RWPE2 (cell line): ENCODE measurements around the gene PTH2.

Experiments used
- ATAC-seq: fragments of 200-7000 bp; cut with Tn5 transposase; 3 replicates; pipeline ENCODE4 v1.9.1; 2021; ENCODE audit warnings: low read depth
- DNase-seq: peaks from one replicate; pipeline ENCODE4 v3.0.0-alpha.2; 2020; ENCODE audit warnings: low spot score
- H3K27ac ChIP-seq: fragments of 450-650 bp; 2 replicates; pipeline ENCODE4 v1.5.1; 2017; ENCODE audit warnings: mild to moderate bottlenecking; ENCODE audit not compliant: poor library complexity, severe bottlenecking
- H3K27me3 ChIP-seq: fragments of 250-450 bp; sonication (Bioruptor Pico); 2 replicates; pipeline ENCODE4 v1.5.1; 2021; ENCODE audit warnings: mild to moderate bottlenecking, moderate library complexity; ENCODE audit not compliant: insufficient read depth, poor library complexity, severe bottlenecking
- H3K36me3 ChIP-seq: fragments of 250-450 bp; sonication (Bioruptor Pico); 2 replicates; pipeline ENCODE4 v1.5.1; 2020; ENCODE audit warnings: low read depth, mild to moderate bottlenecking, moderate library complexity
- H3K4me1 ChIP-seq: fragments of 250-450 bp; sonication (Bioruptor Pico); 2 replicates; pipeline ENCODE4 v1.5.1; 2021; ENCODE audit warnings: mild to moderate bottlenecking, moderate library complexity; ENCODE audit not compliant: insufficient read depth, poor library complexity, severe bottlenecking
- H3K4me3 ChIP-seq: fragments of 250-450 bp; sonication (Bioruptor Pico); 2 replicates; pipeline ENCODE4 v1.5.1; 2021; ENCODE audit warnings: mild to moderate bottlenecking, moderate library complexity; ENCODE audit not compliant: severe bottlenecking
- H3K9me3 ChIP-seq: fragments of 250-450 bp; sonication (Bioruptor Pico); 2 replicates; pipeline ENCODE4 v1.5.1; 2021; ENCODE audit warnings: mild to moderate bottlenecking, moderate library complexity; ENCODE audit not compliant: severe bottlenecking
- TF ChIP-seq, protein P1 (sequence below): fragments of 450-650 bp; IDR thresholded peaks from one replicate; pipeline ENCODE4 v1.5.1; 2017; ENCODE audit warnings: mild to moderate bottlenecking, moderate library complexity; ENCODE audit not compliant: poor library complexity, severe bottlenecking

Gene PTH2

DNA sequence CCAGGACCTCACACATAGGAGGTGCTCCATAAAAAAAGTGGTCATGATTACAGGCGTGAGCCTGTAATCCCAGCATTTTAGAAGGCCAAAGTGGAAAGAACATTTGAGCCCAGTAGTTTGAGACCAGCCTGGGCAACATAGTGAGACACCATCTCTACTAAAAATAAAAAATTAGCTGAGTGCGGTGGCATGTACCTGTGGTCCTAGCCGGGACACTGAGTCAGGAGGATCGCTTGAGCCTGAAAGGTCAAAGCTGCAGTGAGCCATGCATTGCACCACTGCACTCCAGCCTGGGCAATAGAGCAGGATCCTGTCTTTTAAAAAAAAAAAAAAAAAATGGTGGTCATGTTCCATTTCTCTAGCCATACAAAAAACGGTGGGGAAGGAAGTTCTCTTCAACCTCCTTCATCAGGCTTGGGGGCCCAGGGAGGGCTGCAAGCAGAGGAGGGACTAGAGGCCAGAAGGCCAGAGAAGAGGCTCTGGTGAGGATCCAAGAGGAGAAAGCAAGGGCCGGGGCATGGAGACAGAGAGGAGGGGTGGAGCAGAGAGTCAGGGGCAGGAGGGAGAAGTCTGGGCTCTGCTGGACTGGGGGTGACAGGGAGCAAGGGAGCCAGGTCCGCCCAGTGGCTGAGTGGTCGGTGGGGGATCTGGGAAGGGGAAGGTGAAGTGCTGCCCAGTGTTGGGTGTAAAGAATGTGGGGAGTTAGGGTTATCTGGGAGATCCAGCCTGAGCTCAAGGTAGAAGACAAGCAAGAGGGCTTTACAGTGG, 26.3 kb downstream of the PTH2 start:
- Histone ChIP-seq H3K4me3 (no peak overlapping the region), H3K27ac (no peak overlapping the region), H3K4me1 (no peaks in the 10 kb centered on the region), H3K27me3 (no peaks in the 10 kb centered on the region), H3K9me3 (no peaks in the 10 kb centered on the region), H3K36me3 (no peaks in the 10 kb centered on the region)
- TF ChIP-seq, protein P1, sequence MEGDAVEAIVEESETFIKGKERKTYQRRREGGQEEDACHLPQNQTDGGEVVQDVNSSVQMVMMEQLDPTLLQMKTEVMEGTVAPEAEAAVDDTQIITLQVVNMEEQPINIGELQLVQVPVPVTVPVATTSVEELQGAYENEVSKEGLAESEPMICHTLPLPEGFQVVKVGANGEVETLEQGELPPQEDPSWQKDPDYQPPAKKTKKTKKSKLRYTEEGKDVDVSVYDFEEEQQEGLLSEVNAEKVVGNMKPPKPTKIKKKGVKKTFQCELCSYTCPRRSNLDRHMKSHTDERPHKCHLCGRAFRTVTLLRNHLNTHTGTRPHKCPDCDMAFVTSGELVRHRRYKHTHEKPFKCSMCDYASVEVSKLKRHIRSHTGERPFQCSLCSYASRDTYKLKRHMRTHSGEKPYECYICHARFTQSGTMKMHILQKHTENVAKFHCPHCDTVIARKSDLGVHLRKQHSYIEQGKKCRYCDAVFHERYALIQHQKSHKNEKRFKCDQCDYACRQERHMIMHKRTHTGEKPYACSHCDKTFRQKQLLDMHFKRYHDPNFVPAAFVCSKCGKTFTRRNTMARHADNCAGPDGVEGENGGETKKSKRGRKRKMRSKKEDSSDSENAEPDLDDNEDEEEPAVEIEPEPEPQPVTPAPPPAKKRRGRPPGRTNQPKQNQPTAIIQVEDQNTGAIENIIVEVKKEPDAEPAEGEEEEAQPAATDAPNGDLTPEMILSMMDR: no peak
- ATAC-seq (no peak), DNase-seq (no peak)

DNA sequence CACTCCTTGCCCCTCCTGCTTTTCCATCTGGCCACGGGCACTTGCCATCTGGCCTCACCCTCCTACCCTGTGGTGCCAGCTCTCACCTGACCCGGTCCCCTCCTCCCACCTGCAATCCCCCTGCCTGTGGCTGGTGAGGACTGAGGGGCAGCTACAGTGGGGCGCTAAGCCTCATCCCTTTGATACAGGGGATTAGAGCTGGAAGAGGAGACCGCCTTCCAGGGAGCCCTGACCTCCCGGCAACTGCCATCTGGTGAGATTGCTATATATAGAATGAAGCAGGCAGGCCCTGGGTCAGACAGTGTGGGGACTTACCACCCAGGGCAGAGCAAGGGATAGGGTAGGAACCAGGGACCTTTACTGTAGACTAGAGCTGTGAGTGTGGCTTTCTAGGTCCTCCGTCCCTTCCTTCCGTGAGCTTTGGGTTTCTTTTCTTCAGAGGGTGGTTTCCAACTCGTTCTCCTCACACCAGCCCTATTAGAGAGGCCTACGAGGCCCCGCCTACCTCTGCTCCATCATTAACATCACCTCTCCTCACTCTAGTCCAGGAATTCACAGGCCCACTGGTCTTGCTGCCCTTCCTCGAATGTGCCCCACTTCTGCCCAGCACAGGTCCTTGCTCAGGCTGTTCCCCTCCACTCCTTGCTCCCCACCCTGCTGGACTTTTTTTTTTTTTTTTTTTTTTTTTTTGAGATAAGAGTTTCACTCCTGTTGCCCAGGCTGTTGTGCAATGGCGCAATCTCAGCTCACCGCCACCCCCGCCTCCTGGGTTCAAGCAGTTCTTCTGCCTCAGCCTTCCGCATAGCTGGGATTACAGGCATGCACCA, 27.4 kb downstream of the PTH2 start:
- TF ChIP-seq, protein P1: no peak
- no peak for ATAC-seq
- H3K4me1 ChIP-seq: no peaks in the 10 kb centered on the region
- no peaks in the 10 kb centered on the region for H3K36me3 ChIP-seq
- no peaks in the 10 kb centered on the region for H3K27me3 ChIP-seq
- H3K27ac ChIP-seq: no peak overlapping the region
- no peak for DNase-seq
- no peak overlapping the region for H3K4me3 ChIP-seq
- no peaks in the 10 kb centered on the region for H3K9me3 ChIP-seq

DNA sequence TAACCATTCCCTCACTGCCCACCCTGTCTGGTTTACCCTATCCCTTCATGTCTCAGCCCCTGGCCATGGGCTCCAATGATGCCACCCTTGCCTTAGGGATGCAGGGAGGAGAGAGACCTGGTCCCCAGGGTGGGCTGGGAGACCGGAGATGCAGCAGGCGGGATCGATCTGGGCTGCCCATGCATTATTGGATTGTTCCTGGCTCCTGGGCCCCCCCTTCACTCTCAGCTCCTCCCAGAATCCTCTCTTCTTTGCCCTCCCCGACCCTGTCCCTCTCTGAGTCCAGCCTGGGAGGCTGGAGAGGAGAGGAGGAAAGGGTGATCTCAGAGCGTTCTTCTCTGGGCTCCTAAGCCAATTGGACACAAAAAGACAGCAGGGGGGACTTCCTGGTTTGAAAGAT, 29.4 kb downstream of the PTH2 start:
- ATAC-seq: no peak
- H3K9me3 ChIP-seq: no peaks in the 10 kb centered on the region

DNA sequence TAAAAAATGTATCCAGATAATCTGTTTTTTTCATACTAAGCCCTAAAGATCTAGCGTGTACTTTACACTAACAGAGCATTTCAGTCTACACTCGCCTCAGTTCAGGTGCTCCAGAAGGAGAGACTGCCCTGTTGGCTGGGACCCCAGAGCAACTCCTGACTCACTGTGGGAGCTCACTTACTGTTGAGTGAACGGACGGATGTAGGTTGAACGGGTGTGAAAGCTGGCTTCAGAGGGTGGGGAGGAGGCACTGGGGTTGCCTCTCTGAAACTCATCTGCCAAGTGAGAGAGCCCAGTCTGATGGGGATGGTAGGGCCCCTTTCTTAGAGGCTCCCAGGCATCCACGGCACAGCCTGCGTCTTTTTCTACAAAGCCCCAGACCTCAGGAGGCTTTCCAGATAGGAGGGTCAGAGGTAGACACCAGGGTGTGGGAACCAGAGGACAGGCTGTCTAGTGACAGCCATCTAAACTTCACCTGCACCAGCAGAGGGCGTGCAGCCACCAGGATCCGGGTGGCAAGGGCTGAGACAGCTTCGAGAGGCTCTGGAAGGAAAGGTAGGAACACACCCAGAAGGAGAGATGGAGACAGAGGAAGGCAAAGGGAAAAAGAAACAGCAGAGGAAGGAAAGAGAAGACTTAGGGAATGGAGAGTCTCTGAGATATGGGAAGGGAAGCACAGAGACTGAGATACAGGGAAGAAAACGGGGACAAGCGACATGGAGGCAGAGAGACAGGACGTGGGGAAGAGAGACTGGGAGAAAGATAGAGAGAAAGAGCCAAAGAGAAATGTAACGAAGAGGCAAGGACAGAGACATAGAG, 31.5 kb downstream of the PTH2 start:
- DNase-seq (no peak), ATAC-seq (peak; percentile 93)
- H3K9me3 ChIP-seq: no peaks in the 10 kb centered on the region
- H3K27me3 ChIP-seq: no peaks in the 10 kb centered on the region
- H3K4me1 ChIP-seq: no peaks in the 10 kb centered on the region
- H3K4me3 ChIP-seq: no peak overlapping the region
- TF ChIP-seq, protein P1: peak; percentile 96
- no peaks in the 10 kb centered on the region for H3K36me3 ChIP-seq
- no peak overlapping the region for H3K27ac ChIP-seq

More for the DNA sequence above, 29.4 kb downstream of the PTH2 start:
- no peak for DNase-seq
- Histone ChIP-seq H3K27ac (no peak overlapping the region), H3K4me3 (no peak overlapping the region), H3K27me3 (no peaks in the 10 kb centered on the region), H3K36me3 (no peaks in the 10 kb centered on the region), H3K4me1 (no peaks in the 10 kb centered on the region)
- TF ChIP-seq, protein P1: no peak
